Astrocyte (in vitro differentiated cells and primary cell): Measurements from ENCODE around the gene PLEKHA3. TPM values are rescaled to one million over a fixed set of nuclear protein-coding genes. Genes with fewer than 3 reads are reported as not detected.

ENCODE experiments used
- DNase-seq: peaks from one replicate; pipeline ENCODE4 v3.0.0-alpha.2; 2010; ENCODE audit warnings: low read depth
- FAIRE-seq: peaks from 2 replicates; lab custom pipeline; 2011; peaks lifted over from hg19 to GRCh38; lab: Jason Lieb, UNC
- H2AFZ ChIP-seq: 2 replicates; pipeline ENCODE4 v1.6.0; 2012; ENCODE audit warnings: low read depth, low read length, inconsistent platforms
- H3K27ac ChIP-seq: 2 replicates; pipeline ENCODE4 v1.5.1; 2011; ENCODE audit warnings: low read depth, low read length, inconsistent platforms
- H3K27me3 ChIP-seq: 2 replicates; pipeline ENCODE4 v1.6.0; 2011; ENCODE audit warnings: low read length, inconsistent platforms; ENCODE audit not compliant: insufficient read depth
- H3K36me3 ChIP-seq: 2 replicates; pipeline ENCODE4 v1.5.1; 2011; ENCODE audit warnings: low read length, inconsistent platforms; ENCODE audit not compliant: insufficient read depth
- H3K4me1 ChIP-seq: 2 replicates; pipeline ENCODE4 v1.5.1; 2011; ENCODE audit warnings: low read length, inconsistent platforms; ENCODE audit not compliant: insufficient read depth
- H3K4me2 ChIP-seq: 2 replicates; pipeline ENCODE4 v1.6.0; 2012; ENCODE audit warnings: low read length, inconsistent platforms
- H3K4me3 ChIP-seq: 2 replicates; pipeline ENCODE4 v1.5.1; 2011; ENCODE audit warnings: low read depth, mild to moderate bottlenecking, low read length, inconsistent platforms; ENCODE audit not compliant: insufficient read depth
- H3K79me2 ChIP-seq: 2 replicates; pipeline ENCODE4 v1.6.0; 2012; ENCODE audit warnings: mild to moderate bottlenecking, low read length, inconsistent platforms; ENCODE audit not compliant: insufficient read depth
- H3K9ac ChIP-seq: 2 replicates; pipeline ENCODE4 v1.6.0; 2012; ENCODE audit warnings: mild to moderate bottlenecking, low read length, inconsistent platforms
- H3K9me3 ChIP-seq: 2 replicates; pipeline ENCODE4 v1.5.1; 2012; ENCODE audit warnings: low read depth, mild to moderate bottlenecking, low read length, inconsistent platforms; ENCODE audit not compliant: insufficient read depth
- H4K20me1 ChIP-seq: 2 replicates; pipeline ENCODE4 v1.6.0; 2012; ENCODE audit warnings: low read length, inconsistent platforms; ENCODE audit not compliant: insufficient read depth
- H3K27ac Mint-ChIP-seq: one replicate; pipeline ENCODE4 v1.8.0; 2021; ENCODE audit warnings: mild to moderate bottlenecking, mixed read lengths; ENCODE audit not compliant: unreplicated experiment
- H3K27me3 Mint-ChIP-seq: one replicate; pipeline ENCODE4 v1.8.0; 2021; ENCODE audit warnings: low read depth, mixed read lengths; ENCODE audit not compliant: unreplicated experiment
- H3K36me3 Mint-ChIP-seq: one replicate; pipeline ENCODE4 v1.8.0; 2021; ENCODE audit warnings: low read depth, mixed read lengths; ENCODE audit not compliant: unreplicated experiment
- H3K4me1 Mint-ChIP-seq: one replicate; pipeline ENCODE4 v1.8.0; 2021; ENCODE audit warnings: low read depth, mixed read lengths; ENCODE audit not compliant: unreplicated experiment
- H3K4me3 Mint-ChIP-seq: one replicate; pipeline ENCODE4 v1.8.0; 2021; ENCODE audit warnings: mild to moderate bottlenecking, moderate library complexity, mixed read lengths; ENCODE audit not compliant: unreplicated experiment
- H3K9me3 Mint-ChIP-seq: one replicate; pipeline ENCODE4 v1.8.0; 2021; ENCODE audit warnings: mild to moderate bottlenecking, mixed read lengths; ENCODE audit not compliant: unreplicated experiment
- CTCF ChIP-seq: IDR thresholded peaks from 2 replicates; pipeline ENCODE4 v1.5.1; 2011; ENCODE audit warnings: low read depth, mild to moderate bottlenecking, inconsistent platforms, low read length, moderate library complexity; ENCODE audit not compliant: insufficient read depth
- EZH2 ChIP-seq: IDR thresholded peaks from 2 replicates; pipeline ENCODE4 v1.6.1; 2012; ENCODE audit warnings: mild to moderate bottlenecking, low read length, inconsistent platforms; ENCODE audit not compliant: insufficient read depth
- total RNA-seq: library from RNA; stranded (reverse); gene quantifications from 2 replicates; pipeline ENCODE4 v1.2.1, GENCODE V29; 2021

PLEKHA3 gene
- total RNA-seq, 1 donor from 2014 or later: 42.1 TPM

DNA sequence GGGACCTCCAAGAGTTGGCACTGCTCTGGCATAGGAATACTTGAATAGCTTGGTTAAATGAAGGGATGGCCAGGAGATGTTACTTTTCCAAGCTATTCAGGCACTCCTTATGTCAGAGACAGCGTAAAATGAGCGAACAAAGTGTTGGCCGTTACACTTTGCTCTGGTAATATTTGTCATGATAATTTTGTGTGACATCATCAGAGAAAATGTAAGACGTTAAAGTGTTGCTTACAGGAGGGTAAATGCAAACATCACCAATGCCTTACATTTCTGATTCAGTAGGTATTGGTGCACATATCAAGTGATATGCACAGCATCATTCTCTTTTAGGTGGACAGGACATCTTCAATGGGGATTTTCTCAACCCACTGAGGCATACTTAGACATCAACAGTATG lies 46.0 kb downstream of the PLEKHA3 start:
- no peak overlapping the region for H3K9ac ChIP-seq
- no peaks in the 10 kb centered on the region for H4K20me1 ChIP-seq
- Mint-ChIP-seq H3K36me3 (peaks cover 9% of the 10 kb centered on the region), H3K27ac (no peak overlapping the region), H3K9me3 (no peaks in the 10 kb centered on the region), H3K27me3 (no peaks in the 10 kb centered on the region), H3K4me1 (no peaks in the 10 kb centered on the region), H3K4me3 (no peak overlapping the region)
- FAIRE-seq (no peak), DNase-seq (no peak)
- peaks cover 57% of the 10 kb centered on the region for H3K79me2 ChIP-seq
- H3K9me3 ChIP-seq: no peaks in the 10 kb centered on the region
- TF ChIP-seq CTCF (no peak), EZH2 (no peak)
- H3K4me2 ChIP-seq: no peak overlapping the region
- H3K27ac ChIP-seq: no peak overlapping the region
- no peak overlapping the region for H3K4me3 ChIP-seq
- H2AFZ ChIP-seq: no peak overlapping the region
- no peaks in the 10 kb centered on the region for H3K36me3 ChIP-seq
- peaks cover 3% of the 10 kb centered on the region for H3K4me1 ChIP-seq
- H3K27me3 ChIP-seq: no peaks in the 10 kb centered on the region

DNA sequence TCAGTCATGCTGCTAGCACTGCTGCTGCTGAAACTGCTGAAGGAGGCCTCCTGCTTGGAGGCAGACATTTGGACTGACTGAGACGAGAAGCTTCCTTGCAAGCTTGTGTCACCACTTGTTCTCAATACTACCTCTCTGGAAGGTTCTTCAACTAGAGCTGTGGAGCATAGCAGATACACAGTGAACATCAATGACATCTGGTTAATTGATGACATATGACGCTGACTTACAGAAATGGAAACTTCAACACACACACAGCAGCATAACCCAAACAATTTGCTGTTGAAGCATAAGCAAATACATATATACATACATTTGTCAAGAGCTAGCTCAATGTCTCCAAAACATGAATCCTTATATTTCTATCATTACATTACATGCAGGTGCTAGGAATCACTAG lies 47.3 kb downstream of the PLEKHA3 start:
- H3K4me1 Mint-ChIP-seq: no peaks in the 10 kb centered on the region
- FAIRE-seq (no peak), DNase-seq (no peak)
- no peaks in the 10 kb centered on the region for H3K27me3 Mint-ChIP-seq
- H3K4me3 ChIP-seq: no peak overlapping the region
- peaks cover 3% of the 10 kb centered on the region for H3K4me1 ChIP-seq
- no peaks in the 10 kb centered on the region for H3K27me3 ChIP-seq
- H3K4me2 ChIP-seq: no peak overlapping the region
- H3K4me3 Mint-ChIP-seq: no peak overlapping the region
- H3K9me3 ChIP-seq: no peaks in the 10 kb centered on the region
- H3K27ac ChIP-seq: no peak overlapping the region
- peaks cover 67% of the 10 kb centered on the region for H3K79me2 ChIP-seq
- no peaks in the 10 kb centered on the region for H4K20me1 ChIP-seq
- H3K9ac ChIP-seq: no peak overlapping the region
- no peak overlapping the region for H3K27ac Mint-ChIP-seq
- H3K9me3 Mint-ChIP-seq: no peaks in the 10 kb centered on the region
- peaks cover 15% of the 10 kb centered on the region for H3K36me3 Mint-ChIP-seq
- H3K36me3 ChIP-seq: no peaks in the 10 kb centered on the region
- TF ChIP-seq EZH2: no peak
- no peak for TF ChIP-seq CTCF
- no peak overlapping the region for H2AFZ ChIP-seq

GRCh38 chr2:178528647-178529046 lies 48.4 kb downstream of the PLEKHA3 start:
- no peaks in the 10 kb centered on the region for H3K9me3 ChIP-seq
- H3K4me3 ChIP-seq: no peak overlapping the region
- Mint-ChIP-seq H3K27ac (no peak overlapping the region), H3K9me3 (no peaks in the 10 kb centered on the region), H3K27me3 (no peaks in the 10 kb centered on the region), H3K4me3 (no peak overlapping the region), H3K36me3 (peaks cover 14% of the 10 kb centered on the region), H3K4me1 (no peaks in the 10 kb centered on the region)
- H3K4me1 ChIP-seq: peaks cover 3% of the 10 kb centered on the region
- H2AFZ ChIP-seq: no peak overlapping the region
- no peaks in the 10 kb centered on the region for H4K20me1 ChIP-seq
- no peak for DNase-seq
- no peak overlapping the region for H3K9ac ChIP-seq
- H3K79me2 ChIP-seq: peaks cover 71% of the 10 kb centered on the region
- no peaks in the 10 kb centered on the region for H3K27me3 ChIP-seq
- TF ChIP-seq EZH2: no peak
- TF ChIP-seq CTCF: no peak
- no peak for FAIRE-seq
- H3K27ac ChIP-seq: no peak overlapping the region
- no peak overlapping the region for H3K4me2 ChIP-seq
- no peaks in the 10 kb centered on the region for H3K36me3 ChIP-seq
